WTC11 (cell line): ENCODE results near the gene NEDD9.

Experiments
- CREB1 ChIP-seq: sonication (generic); formaldehyde crosslinking; IDR thresholded peaks from 2 replicates; pipeline ENCODE4 v1.8.0; 2023; ENCODE audit warnings: mild to moderate bottlenecking, missing genetic modification reagents
- CTCF ChIP-seq: fragments of 200-600 bp; IDR thresholded peaks from 2 replicates; pipeline ENCODE4 v1.8.0; 2022; ENCODE audit warnings: antibody characterized with exemption
- JUN ChIP-seq: sonication (generic); formaldehyde crosslinking; IDR thresholded peaks from 2 replicates; pipeline ENCODE4 v1.8.0; 2023; ENCODE audit warnings: mild to moderate bottlenecking, missing genetic modification reagents
- NR3C1 ChIP-seq: sonication (generic); formaldehyde crosslinking; conservative IDR thresholded peaks from 2 replicates; pipeline ENCODE4 v1.8.1; 2023; ENCODE audit warnings: low read depth, mild to moderate bottlenecking, missing genetic modification reagents
- ZNF138 ChIP-seq: sonication (generic); formaldehyde crosslinking; conservative IDR thresholded peaks from 2 replicates; pipeline ENCODE4 v1.8.1; 2022; ENCODE audit warnings: mild to moderate bottlenecking, moderate library complexity, missing genetic modification reagents

GRCh38 chr6:11231564-11232192 lies 790 bp downstream of the NEDD9 start:
- TF ChIP-seq CTCF = no peak
- TF ChIP-seq JUN = no peak
- TF ChIP-seq ZNF138 = no peak
- no peak for TF ChIP-seq NR3C1 (CRISPR knock-in tag)
- TF ChIP-seq CREB1 = no peak
